ENCODE results near the gene GPR141. TPM values are rescaled to one million over a fixed set of nuclear protein-coding genes. Genes with fewer than 3 reads are reported as not detected.

The GPR141 gene
- total RNA-seq, 1 donor = not detected

DNA sequence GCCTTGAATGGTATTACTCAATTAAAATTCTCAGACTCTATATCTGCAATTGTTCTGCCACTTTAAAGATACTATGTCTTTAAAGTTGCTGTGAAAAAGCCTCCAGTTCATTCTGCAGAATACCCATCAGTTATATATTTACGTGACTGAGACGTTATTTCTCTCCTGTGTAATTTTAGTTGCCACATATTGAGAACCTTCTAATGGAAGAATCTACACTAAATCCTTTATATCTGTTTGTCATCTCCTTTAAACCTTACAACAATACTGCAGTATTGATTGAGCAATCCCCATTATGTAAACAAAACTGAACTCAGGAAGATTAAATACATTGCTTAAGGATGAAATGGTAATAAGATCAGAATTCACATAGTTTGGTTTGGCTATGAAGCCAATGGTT is 30.0 kb downstream of the GPR141 start:
- Histone ChIP-seq H3K27me3 (ENCODE audit: insufficient read depth, low read length) (no peaks in the 10 kb centered on the region), H4K20me1 (ENCODE audit: insufficient read depth, low read length) (no peaks in the 10 kb centered on the region), H3K27ac (ENCODE audit: low read depth, low read length) (no peak overlapping the region), H3K4me3 (ENCODE audit: insufficient read depth, low read length) (no peak overlapping the region), H3K4me1 (ENCODE audit: insufficient read depth, low read length) (no peaks in the 10 kb centered on the region), H3K36me3 (ENCODE audit: insufficient read depth, low read length) (no peaks in the 10 kb centered on the region), H3K9me3 (ENCODE audit: low read depth, low read length) (no peaks in the 10 kb centered on the region), H2AFZ (ENCODE audit: low read length) (no peak overlapping the region), H3K79me2 (ENCODE audit: insufficient read depth, low read length) (no peaks in the 10 kb centered on the region), H3K4me2 (ENCODE audit: insufficient read depth, low read length) (no peak overlapping the region)
- no peak for DNase-seq (ENCODE audit: insufficient read length, low spot score, missing footprints)
- TF ChIP-seq, protein P1, sequence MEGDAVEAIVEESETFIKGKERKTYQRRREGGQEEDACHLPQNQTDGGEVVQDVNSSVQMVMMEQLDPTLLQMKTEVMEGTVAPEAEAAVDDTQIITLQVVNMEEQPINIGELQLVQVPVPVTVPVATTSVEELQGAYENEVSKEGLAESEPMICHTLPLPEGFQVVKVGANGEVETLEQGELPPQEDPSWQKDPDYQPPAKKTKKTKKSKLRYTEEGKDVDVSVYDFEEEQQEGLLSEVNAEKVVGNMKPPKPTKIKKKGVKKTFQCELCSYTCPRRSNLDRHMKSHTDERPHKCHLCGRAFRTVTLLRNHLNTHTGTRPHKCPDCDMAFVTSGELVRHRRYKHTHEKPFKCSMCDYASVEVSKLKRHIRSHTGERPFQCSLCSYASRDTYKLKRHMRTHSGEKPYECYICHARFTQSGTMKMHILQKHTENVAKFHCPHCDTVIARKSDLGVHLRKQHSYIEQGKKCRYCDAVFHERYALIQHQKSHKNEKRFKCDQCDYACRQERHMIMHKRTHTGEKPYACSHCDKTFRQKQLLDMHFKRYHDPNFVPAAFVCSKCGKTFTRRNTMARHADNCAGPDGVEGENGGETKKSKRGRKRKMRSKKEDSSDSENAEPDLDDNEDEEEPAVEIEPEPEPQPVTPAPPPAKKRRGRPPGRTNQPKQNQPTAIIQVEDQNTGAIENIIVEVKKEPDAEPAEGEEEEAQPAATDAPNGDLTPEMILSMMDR (IDR thresholded peaks at IDR 0.05; ENCODE audit: extremely low read depth, low read depth, low read length) = no peak

DNA sequence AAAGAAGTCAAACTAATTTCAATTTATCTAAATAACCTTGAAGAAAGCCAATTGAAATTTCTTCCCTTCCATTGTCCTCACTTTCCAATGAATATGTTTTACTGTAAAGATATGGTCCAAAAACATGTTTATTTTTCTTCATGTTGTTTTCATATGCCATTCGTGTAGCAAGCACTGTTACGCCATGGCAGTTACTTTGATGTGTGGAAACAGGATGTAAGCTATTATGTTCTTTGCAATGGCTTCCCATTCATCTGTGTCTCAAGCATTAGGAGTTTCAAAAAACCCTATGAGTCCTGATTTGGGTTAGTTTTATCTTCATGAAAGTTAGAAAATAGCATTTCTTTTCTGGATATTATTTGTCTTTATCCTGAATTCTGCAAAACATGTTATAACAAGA is 31.0 kb downstream of the GPR141 start:
- Histone ChIP-seq H3K4me2 (ENCODE audit: insufficient read depth, low read length) (no peak overlapping the region), H3K4me3 (ENCODE audit: insufficient read depth, low read length) (no peak overlapping the region), H3K27ac (ENCODE audit: low read depth, low read length) (no peak overlapping the region), H3K36me3 (ENCODE audit: insufficient read depth, low read length) (no peaks in the 10 kb centered on the region), H3K9me3 (ENCODE audit: low read depth, low read length) (no peaks in the 10 kb centered on the region), H3K4me1 (ENCODE audit: insufficient read depth, low read length) (no peaks in the 10 kb centered on the region), H4K20me1 (ENCODE audit: insufficient read depth, low read length) (no peaks in the 10 kb centered on the region), H3K27me3 (ENCODE audit: insufficient read depth, low read length) (no peaks in the 10 kb centered on the region), H2AFZ (ENCODE audit: low read length) (no peak overlapping the region), H3K79me2 (ENCODE audit: insufficient read depth, low read length) (no peaks in the 10 kb centered on the region)
- TF ChIP-seq, protein P1 (IDR thresholded peaks at IDR 0.05; ENCODE audit: extremely low read depth, low read depth, low read length) = no peak
- no peak for DNase-seq (ENCODE audit: insufficient read length, low spot score, missing footprints)

DNA sequence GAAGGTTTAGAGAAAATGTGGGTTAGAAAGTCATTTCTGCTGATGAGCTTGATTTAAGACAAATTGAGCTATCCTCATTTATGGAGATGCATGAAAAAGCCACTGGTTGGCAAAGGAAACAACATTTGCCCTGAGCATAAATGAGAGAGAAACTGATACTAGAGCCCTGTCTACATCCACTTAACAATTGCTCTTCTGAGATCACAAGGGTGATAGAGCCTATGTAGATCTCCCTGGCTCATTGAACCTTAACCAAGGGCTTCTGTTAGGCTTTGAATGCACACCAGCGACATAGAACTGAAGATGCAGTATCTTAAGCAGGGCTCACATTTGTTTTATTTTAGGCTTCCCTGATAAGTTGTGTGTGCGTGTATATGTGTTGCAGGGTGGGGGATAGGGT is 35.0 kb downstream of the GPR141 start:
- Histone ChIP-seq H3K27ac (ENCODE audit: low read depth, low read length) (no peak overlapping the region), H3K4me2 (ENCODE audit: insufficient read depth, low read length) (no peak overlapping the region), H2AFZ (ENCODE audit: low read length) (no peak overlapping the region), H3K27me3 (ENCODE audit: insufficient read depth, low read length) (no peaks in the 10 kb centered on the region), H3K36me3 (ENCODE audit: insufficient read depth, low read length) (no peaks in the 10 kb centered on the region), H3K79me2 (ENCODE audit: insufficient read depth, low read length) (no peaks in the 10 kb centered on the region), H3K9me3 (ENCODE audit: low read depth, low read length) (no peaks in the 10 kb centered on the region), H4K20me1 (ENCODE audit: insufficient read depth, low read length) (no peaks in the 10 kb centered on the region), H3K4me3 (ENCODE audit: insufficient read depth, low read length) (no peak overlapping the region), H3K4me1 (ENCODE audit: insufficient read depth, low read length) (no peaks in the 10 kb centered on the region)
- DNase-seq (ENCODE audit: insufficient read length, low spot score, missing footprints) = no peak
- TF ChIP-seq, protein P1 (IDR thresholded peaks at IDR 0.05; ENCODE audit: extremely low read depth, low read depth, low read length) = no peak

DNA sequence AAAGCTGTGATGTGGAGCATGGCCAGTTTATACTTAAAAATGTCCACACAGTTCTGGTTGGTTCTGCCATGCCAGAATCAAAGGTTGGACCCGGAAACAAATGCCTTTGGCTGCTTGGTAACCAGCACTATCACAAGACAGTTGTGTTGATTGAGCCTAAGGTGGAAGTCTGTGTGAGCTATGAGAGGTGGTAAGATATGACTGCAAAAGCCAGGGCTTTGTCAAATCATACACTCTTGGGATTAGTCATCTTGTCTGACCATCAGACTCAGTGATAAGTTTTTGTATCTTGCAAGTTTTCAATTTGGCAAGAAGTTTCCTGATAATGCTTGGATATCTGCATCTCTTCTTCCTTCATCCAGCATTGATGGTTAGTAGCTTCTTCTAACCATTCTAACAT is 35.5 kb downstream of the GPR141 start:
- TF ChIP-seq, protein P1 (IDR thresholded peaks at IDR 0.05; ENCODE audit: extremely low read depth, low read depth, low read length) = no peak
- Histone ChIP-seq H3K27me3 (ENCODE audit: insufficient read depth, low read length) (no peaks in the 10 kb centered on the region), H3K27ac (ENCODE audit: low read depth, low read length) (no peak overlapping the region), H4K20me1 (ENCODE audit: insufficient read depth, low read length) (no peaks in the 10 kb centered on the region), H3K79me2 (ENCODE audit: insufficient read depth, low read length) (no peaks in the 10 kb centered on the region), H3K4me1 (ENCODE audit: insufficient read depth, low read length) (no peaks in the 10 kb centered on the region), H3K4me2 (ENCODE audit: insufficient read depth, low read length) (no peak overlapping the region), H3K4me3 (ENCODE audit: insufficient read depth, low read length) (no peak overlapping the region), H3K36me3 (ENCODE audit: insufficient read depth, low read length) (no peaks in the 10 kb centered on the region), H2AFZ (ENCODE audit: low read length) (no peak overlapping the region), H3K9me3 (ENCODE audit: low read depth, low read length) (no peaks in the 10 kb centered on the region)
- no peak for DNase-seq (ENCODE audit: insufficient read length, low spot score, missing footprints)
